Body of pancreas (tissue), 4 donors: ENCODE results near the gene HIP1. TPM values are rescaled to one million over a fixed set of nuclear protein-coding genes. Genes with fewer than 3 reads are reported as not detected.

Experiments
- ATAC-seq: fragments of 150-250 bp; one replicate; pipeline ENCODE4 v1.9.1; 2016
- DNase-seq, 4 donors: peaks; one replicate each; pipeline ENCODE4 v3.0.0-alpha.2; 2019
- H3K27ac ChIP-seq, 4 donors: fragments of 200-600 bp; sonication (generic); 1 replicate in 3 of 4; 2 replicates in 1 of 4; pipeline versions ENCODE4 v1.5.1 to v1.6.1; 2016 to 2019; ENCODE audit warnings: mild to moderate bottlenecking in 1 of 4, mixed read lengths in 1 of 4, moderate library complexity in 1 of 4
- H3K27me3 ChIP-seq, 2 donors: fragments of 200-600 bp; sonication (generic); one replicate each; pipeline ENCODE4 v1.6.0; 2016; ENCODE audit warnings: mild to moderate bottlenecking in 1 of 2
- H3K36me3 ChIP-seq, 2 donors: fragments of 200-600 bp; sonication (generic); replicated peaks in 1 of 2; 2 replicates each; pipeline ENCODE4 v1.5.1; 2016; ENCODE audit warnings: low read depth in 2 of 2; ENCODE audit not compliant: insufficient read depth in 1 of 2
- H3K4me1 ChIP-seq: fragments of 200-600 bp; sonication (generic); one replicate; pipeline ENCODE4 v1.6.0; 2016
- H3K4me3 ChIP-seq, 2 donors: fragments of 200-600 bp; sonication (generic); 1 replicate in 1 of 2; 2 replicates in 1 of 2; pipeline ENCODE4 v1.5.1; 2016 to 2019
- H3K9me3 ChIP-seq, 3 donors: fragments of 200-600 bp; sonication (generic); 1 replicate in 2 of 3; 2 replicates in 1 of 3; pipeline ENCODE4 v1.5.1; 2016
- POLR2A ChIP-seq, 3 donors: fragments of 450-650 bp; IDR thresholded peaks; one replicate each; pipeline ENCODE4 v1.6.1; 2016; ENCODE audit warnings: antibody characterized with exemption in 3 of 3, mild to moderate bottlenecking in 2 of 3
- WGBS, 2 donors: methylation state at CpG; one replicate each; pipeline ENCODE4 v1.1.5; 2017; 5-methylcytosine and 5-hydroxymethylcytosine counted together
- intact Hi-C: fragments of 100-400 bp; cut with DNase I; formaldehyde crosslinking; loops from one replicate; pipeline ENCODE4 v1.15.1; 2023
- total RNA-seq, 2 donors: library from RNA; depleted of rRNA; stranded (reverse); fragments of >200 nt; gene quantifications; one replicate each; pipeline ENCODE4 v1.1.0, GENCODE V29; 2016
- TF ChIP-seq, protein P1 (sequence below), 7 experiments: fragments of 450-650 bp in 4 of 7; fragments of 200-600 bp in 3 of 7; sonication (generic) in 3 of 7; IDR thresholded peaks; one replicate each; pipeline ENCODE4 v1.5.1; 2016 to 2019; ENCODE audit warnings: antibody characterized with exemption in 7 of 7

HIP1 gene
- total RNA-seq, 2 donors from 2014 or later, result 8.3 to 14.5 TPM

DNA sequence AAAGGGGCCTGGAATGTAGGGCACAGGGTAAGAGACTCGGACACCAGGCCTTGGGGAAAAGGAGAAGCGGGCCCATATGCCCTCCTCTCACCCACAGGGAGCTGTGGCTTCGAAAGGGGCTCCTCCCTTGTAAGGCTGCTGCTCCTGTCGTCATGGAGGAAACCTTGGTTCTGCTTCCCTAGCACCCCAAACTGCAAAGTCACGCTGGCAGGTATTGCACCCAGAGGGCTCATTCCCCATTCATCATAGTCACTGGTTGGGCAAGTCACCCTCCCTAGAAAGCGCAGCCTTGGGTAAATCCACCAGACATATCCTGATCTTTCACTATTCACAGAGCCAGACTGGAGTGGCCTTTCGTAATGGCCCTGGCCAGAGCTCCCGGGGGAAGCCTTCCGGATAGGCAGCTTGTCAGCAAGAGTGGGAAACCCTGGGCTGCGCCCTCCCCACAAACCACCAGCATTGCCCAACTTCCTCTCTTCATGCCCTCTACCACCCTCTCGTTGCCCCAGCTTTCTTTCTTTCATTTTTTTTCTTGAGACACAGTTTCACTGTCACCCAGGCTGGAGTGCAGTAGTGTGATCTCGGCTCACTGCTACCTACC is 121.0 kb downstream of the HIP1 start:
- peak; percentile 16 to 76 (median 28) for DNase-seq

DNA sequence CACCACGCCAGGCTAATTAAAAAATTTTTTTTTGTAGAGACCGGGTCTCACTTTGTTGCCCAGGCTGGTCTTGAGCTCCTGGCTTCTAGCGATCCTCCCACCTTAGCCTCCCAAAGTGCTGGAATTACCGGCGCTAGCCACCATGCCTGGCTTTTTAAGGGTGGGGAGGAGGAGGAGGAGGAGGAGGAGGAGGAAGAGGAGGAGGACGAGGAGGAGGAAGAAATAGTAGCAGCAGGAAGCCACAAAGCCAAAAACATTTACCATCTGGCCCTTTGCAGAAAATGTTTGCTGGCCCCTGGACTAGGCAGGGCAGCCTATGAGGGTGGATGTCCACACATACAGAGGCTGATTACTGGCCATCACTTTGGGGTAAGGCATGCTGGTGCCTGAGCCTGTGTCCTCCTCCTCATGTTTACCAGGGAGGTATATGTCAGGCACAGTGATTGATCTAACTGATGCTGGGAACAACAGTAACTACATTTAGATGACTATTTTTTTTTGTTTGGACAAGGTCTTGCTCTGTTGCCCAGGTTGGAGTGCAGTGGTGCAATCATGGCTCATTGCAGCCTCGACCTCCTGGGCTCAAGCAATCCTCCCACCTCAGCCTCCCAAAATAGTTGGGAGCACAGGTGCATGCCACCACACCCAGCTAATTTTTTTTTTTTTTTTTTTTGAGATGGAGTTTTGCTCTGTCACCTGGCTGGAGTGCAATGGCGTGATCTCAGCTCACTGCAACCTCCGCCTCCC is 122.1 kb downstream of the HIP1 start:
- Histone ChIP-seq H3K4me1 (peaks cover 8% of the 10 kb centered on the region), H3K9me3 (no peaks in the 10 kb centered on the region), H3K27me3 (no peaks in the 10 kb centered on the region), H3K36me3 (no peaks in the 10 kb centered on the region), H3K4me3 (no peak overlapping the region), H3K27ac (no peak overlapping the region)
- WGBS, 2 donors, result 81 to 88% methylated on average over 9 of the region's 9 CpGs
- intact Hi-C loops, result no loop called here
- DNase-seq (no peak), ATAC-seq (no peak)
- no peak for TF ChIP-seq POLR2A (IDR thresholded peaks at IDR 0.05)
- TF ChIP-seq, protein P1, sequence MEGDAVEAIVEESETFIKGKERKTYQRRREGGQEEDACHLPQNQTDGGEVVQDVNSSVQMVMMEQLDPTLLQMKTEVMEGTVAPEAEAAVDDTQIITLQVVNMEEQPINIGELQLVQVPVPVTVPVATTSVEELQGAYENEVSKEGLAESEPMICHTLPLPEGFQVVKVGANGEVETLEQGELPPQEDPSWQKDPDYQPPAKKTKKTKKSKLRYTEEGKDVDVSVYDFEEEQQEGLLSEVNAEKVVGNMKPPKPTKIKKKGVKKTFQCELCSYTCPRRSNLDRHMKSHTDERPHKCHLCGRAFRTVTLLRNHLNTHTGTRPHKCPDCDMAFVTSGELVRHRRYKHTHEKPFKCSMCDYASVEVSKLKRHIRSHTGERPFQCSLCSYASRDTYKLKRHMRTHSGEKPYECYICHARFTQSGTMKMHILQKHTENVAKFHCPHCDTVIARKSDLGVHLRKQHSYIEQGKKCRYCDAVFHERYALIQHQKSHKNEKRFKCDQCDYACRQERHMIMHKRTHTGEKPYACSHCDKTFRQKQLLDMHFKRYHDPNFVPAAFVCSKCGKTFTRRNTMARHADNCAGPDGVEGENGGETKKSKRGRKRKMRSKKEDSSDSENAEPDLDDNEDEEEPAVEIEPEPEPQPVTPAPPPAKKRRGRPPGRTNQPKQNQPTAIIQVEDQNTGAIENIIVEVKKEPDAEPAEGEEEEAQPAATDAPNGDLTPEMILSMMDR (IDR thresholded peaks at IDR 0.05), result no peak

More for the DNA sequence above, 121.0 kb downstream of the HIP1 start:
- Histone ChIP-seq H3K9me3 (no peaks in the 10 kb centered on the region), H3K36me3 (no peaks in the 10 kb centered on the region), H3K4me1 (no peaks in the 10 kb centered on the region), H3K27ac (peak overlapping the region in 1 of 4 donors; percentile 54), H3K4me3 (no peak overlapping the region), H3K27me3 (no peaks in the 10 kb centered on the region)
- intact Hi-C loops, result no loop called here
- ATAC-seq, result peak; percentile 21
- TF ChIP-seq POLR2A (IDR thresholded peaks at IDR 0.05), result no peak
- TF ChIP-seq, protein P1 (IDR thresholded peaks at IDR 0.05), result no peak
- 66 to 72% methylated on average over 6 to 12 of the region's 12 CpGs for WGBS, 2 donors

DNA sequence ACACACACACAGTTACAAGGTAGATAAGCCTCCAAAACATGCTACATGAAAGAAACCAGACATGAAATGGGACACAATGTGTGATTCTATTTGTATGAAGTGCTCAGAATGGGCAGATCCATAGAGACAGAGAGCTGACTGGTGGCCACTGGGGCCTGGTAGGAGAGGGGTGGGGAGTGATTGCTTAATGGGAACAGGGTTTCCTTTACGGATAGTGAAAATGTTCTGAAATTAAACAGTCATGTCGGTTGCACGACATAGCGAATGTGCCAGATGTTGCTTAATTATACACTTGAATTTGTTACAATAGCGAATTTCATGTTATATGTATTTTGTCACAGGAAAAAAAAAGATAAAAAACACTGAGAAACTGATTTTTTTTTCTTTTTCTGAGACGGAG is 124.3 kb downstream of the HIP1 start:
- 85 to 94% methylated on average over 6 of the region's 6 CpGs for WGBS, 2 donors
- Histone ChIP-seq H3K9me3 (no peaks in the 10 kb centered on the region), H3K36me3 (no peaks in the 10 kb centered on the region), H3K27me3 (no peaks in the 10 kb centered on the region), H3K27ac (no peak overlapping the region), H3K4me3 (no peak overlapping the region), H3K4me1 (peaks cover 13% of the 10 kb centered on the region)
- DNase-seq (no peak), ATAC-seq (no peak)
- intact Hi-C loops, result no loop called here
- TF ChIP-seq POLR2A (IDR thresholded peaks at IDR 0.05), result no peak
- TF ChIP-seq, protein P1 (IDR thresholded peaks at IDR 0.05), result no peak

DNA sequence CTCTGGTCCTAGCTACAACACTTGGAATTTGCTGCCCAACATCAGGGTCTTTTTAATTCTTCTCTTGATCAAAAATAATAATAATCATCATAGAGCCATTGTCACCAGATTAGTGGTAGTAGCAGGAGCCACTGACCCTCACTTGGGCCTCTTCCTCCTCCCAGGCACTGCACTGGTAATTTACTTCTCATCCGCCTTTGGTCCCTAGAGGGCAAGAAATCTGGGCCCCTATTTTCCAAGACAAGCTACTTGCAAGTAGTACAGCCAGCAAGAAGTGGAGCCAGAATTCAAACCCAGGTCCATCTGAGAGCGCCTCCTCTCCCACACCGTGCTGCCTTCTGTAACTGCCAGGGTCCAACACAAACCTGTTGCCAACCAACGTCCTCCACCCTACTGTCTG is 125.4 kb downstream of the HIP1 start:
- WGBS, 2 donors, result 86 to 90% methylated on average over 4 of the region's 4 CpGs
- H3K9me3 ChIP-seq, result no peaks in the 10 kb centered on the region
- DNase-seq (no peak), ATAC-seq (no peak)
- peaks cover 13% of the 10 kb centered on the region for H3K4me1 ChIP-seq
- H3K4me3 ChIP-seq, result no peak overlapping the region
- no peaks in the 10 kb centered on the region for H3K27me3 ChIP-seq
- no peaks in the 10 kb centered on the region for H3K36me3 ChIP-seq
- no peak overlapping the region for H3K27ac ChIP-seq
- TF ChIP-seq, protein P1 (IDR thresholded peaks at IDR 0.05), result no peak
- no peak for TF ChIP-seq POLR2A (IDR thresholded peaks at IDR 0.05)
- intact Hi-C loops, result no loop called here
